ENCODE data around the gene KIF23.
"Not testable (repeated sequence)": the region's sequence is repeated elsewhere in the genome, so short reads cannot be mapped to it uniquely, and the experiment has no call there.

KIF23 gene

DNA sequence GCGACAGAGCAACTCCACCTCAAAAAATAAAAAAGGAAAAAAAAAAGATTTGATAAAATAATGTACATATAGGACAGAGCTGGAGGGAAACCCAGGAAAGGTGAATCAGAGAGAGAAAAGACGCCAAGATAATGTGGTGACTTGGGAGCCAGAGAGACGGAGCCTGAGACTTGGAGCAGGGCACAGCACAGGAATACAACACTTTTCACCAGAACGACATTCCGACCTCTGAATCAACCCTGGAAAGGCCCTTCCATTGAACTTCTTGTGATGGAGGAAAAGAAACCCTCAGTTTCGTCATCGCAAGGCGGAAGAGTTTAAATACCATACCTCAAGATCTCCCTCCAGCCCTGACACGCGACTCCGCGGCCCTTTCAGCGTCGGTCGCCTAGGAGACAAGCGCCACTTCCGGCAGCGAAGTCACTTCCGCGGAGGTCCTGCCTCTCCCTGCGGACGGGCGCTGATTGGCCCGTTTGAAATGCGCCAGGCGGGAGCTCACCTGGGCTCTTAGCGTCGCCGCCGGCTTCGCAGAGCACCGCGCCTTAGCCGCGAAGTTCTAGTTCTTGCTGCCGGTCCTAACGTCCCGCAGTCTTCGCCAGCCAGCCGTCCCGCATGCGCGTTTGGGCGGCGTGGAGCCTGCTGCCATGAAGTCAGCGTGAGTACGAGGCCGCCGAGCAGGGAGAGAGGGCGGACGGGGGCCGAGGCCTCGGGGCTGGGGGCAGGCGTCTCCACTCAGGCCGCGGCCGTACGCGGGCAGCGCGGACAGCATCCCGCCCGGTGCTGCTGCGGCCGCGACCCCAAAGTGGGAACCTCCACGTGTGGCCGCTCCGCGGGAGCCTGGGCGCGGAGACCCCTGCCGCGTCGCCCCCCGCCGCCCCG, at the start of gene KIF23:
Gene KIF23 (plus strand): TSS at position 528 of the 879 bp plus-strand sequence. CDS start 117 bp downstream, at position 645.
- DNase-seq (ENCODE audit: low spot score) = peak; percentile 73

DNA sequence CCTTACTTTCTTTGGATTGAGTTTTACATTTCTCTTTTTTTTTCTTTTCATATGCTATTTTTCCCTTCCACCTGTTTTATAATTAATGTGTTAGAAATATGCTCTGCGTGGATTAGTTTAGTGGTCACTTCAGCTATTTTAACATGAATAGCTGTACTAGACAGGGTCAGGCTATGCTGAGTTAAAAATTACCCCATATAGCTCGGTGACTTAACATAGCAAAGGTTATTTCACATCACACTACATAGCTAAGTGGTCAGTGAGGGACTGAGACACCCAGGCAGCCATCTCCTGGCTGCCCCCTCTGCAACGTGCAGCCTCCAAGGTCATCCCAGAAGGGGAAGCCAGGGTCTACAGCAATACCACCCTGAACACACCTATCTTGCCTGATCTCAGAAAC, 46.9 kb upstream of the KIF23 start:
- no peak for DNase-seq (ENCODE audit: low spot score)

DNA sequence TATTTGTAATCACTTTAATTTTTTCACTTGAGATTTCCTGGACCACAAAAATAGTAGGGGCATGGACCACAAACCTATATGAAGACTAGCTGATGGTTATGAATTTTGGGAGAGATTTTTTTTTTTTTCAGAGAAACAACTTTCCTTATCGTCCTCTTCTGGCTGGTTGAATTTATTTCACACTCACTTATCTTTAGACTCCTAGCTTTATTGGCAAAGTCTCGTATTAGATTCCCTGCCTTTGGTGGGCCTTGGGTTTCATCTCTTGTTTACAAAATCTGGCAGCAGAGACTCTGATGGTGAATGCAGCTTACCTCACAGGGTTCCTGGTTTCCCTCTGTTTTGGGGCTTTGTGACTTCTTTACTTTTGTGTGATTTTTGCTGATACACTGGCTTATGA, 44.5 kb upstream of the KIF23 start:
- no peak for DNase-seq (ENCODE audit: low spot score)

DNA sequence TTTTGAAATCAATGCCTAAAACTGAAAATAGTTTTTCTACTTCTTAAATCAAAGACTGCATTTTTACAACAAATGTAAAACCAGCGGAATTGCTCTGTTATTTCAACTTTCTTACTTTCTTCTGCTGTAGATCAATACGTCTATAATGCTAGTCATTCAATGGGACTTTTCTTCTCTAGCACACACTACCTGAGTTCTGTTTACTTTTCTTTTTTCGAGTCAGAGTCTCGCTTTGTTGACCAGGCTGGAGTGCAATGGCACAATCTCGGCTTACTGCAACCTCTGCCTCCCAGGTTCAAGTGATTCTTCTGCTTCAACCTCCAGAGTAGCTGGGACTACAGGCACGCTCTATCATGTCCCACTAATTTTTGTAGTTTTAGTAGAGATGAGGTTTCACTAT, 40.7 kb upstream of the KIF23 start:
- no peak for DNase-seq (ENCODE audit: low spot score)

DNA sequence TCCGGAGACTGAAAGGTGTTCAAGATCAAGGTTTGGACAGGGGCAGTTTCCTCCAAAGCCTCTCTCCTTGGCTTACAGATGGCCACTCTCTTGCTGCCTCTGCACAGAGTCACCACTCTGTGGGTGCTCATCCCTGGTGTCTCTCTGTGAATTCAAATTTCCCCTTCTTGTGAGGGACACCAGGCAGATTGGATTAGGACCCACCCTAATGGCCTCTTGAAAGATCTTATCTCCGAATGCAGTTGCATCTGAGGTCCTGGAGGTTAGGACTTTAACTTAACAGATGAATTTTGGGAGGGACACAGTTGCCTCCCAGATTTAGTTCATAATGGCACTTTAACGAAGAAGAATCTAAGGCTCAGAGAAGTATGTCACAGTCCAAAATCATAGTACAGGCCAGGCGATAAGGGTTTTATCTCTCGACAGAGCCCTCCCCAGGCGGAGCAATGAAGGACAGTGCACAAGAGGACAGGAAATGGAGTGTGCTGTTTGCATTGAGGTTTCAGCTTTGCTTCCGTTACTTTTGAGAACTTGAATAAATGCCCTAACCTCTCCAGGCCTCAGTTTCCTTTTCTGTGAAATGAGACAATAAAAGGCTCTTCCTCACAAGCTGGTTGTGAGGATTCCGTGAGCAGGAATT, 38.9 kb upstream of the KIF23 start:
- no peak for DNase-seq (ENCODE audit: low spot score)

DNA sequence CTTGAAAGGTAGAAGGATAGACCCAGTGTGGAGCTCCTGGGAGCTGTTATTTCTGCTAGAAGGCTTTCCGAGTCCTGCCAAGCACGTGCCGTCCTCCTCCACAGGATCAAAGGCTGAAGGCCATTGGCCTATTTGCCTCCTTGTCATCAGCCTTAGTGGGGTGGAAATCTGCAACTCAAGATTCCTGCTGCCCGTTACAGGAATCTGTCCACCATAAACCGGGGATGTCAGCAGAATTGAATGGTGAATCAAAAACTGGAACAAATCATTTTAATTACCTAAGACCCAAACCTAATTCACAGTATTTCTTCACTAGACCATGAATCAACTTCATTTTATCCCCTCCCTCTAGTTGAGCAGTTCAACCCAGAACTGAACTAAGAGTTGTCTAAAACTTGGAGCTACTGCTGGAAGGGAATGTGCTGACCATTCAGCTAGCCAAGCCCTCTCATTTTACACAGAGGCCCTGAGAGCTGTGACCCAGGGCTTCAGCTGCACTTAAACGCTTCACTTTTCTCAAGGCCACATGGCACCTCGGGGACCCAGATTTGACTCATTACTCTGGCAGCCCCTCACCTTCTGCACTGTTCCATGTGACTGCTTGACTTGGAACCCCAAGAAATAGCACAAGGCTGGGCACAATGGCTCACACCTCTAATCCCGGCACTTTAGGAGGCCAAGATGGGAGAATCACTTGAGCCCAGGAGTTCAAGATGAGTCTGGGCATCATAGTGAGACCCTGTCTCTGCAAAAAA, 36.8 kb upstream of the KIF23 start:
- DNase-seq (ENCODE audit: low spot score) = no peak

- no peak for DNase-seq (ENCODE audit: low spot score)
Measured at GRCh38 chr15:69380100-69380725, 33.9 kb upstream of the KIF23 start.

GRCh38 chr15:69380726-69381105, 33.4 kb upstream of the KIF23 start:
- DNase-seq (ENCODE audit: low spot score) = no peak

GRCh38 chr15:69382176-69382575, 32.0 kb upstream of the KIF23 start:
- DNase-seq (ENCODE audit: low spot score) = not testable (repeated sequence)

GRCh38 chr15:69384066-69384465, 30.1 kb upstream of the KIF23 start:
- not testable (repeated sequence) for DNase-seq (ENCODE audit: low spot score)

GRCh38 chr15:69384626-69385598, 29.2 kb upstream of the KIF23 start:
- no peak for DNase-seq (ENCODE audit: low spot score)

- DNase-seq (ENCODE audit: low spot score) = no peak
Measured at GRCh38 chr15:69385831-69386230, 28.3 kb upstream of the KIF23 start.

DNA sequence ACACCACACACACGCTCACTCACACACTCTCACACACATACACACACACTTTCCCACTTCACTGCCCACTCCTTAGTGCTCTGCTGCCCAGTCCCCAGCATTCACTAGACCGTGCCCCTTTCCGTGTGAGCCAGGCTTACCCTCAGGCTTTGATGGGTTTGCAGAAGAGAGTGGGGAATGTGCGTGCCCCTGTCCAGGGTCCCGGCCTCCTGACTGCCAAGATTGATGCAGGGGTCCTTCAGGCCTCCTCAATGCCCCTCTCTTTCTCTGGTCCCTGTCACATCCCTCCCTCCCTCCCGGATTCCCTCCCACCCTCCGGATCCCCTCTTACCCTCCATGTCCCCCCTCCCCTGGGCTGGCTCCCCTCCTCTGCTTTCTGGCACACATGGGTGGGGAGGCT, 27.9 kb upstream of the KIF23 start:
- DNase-seq (ENCODE audit: low spot score) = no peak

DNA sequence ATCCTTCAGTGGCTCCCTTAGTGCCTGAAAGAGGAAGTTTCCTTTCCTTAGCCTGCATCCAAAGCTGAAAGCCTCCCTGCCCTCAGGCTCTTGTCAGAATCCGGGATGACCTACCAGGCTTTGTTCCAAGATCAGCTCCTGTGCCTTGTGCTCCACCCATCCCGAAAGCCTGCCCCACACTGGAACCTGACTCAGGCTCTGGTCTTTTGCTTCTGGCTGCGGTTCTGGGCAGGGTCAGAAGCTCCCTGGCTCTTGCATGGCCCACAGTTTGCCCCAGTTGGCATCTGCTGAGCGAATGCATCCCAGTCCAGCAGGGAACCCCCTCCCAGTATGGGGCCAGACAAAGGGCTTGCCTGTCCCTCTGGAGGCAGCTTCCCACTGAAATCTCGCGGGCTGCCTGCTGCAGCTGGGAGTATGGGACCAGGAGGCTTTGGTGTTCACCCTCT, 25.9 kb upstream of the KIF23 start:
- no peak for DNase-seq (ENCODE audit: low spot score)

GRCh38 chr15:69389426-69389825, 24.7 kb upstream of the KIF23 start:
- DNase-seq (ENCODE audit: low spot score) = no peak

- DNase-seq (ENCODE audit: low spot score) = no peak
Measured at GRCh38 chr15:69390575-69390974, 23.6 kb upstream of the KIF23 start.

DNA sequence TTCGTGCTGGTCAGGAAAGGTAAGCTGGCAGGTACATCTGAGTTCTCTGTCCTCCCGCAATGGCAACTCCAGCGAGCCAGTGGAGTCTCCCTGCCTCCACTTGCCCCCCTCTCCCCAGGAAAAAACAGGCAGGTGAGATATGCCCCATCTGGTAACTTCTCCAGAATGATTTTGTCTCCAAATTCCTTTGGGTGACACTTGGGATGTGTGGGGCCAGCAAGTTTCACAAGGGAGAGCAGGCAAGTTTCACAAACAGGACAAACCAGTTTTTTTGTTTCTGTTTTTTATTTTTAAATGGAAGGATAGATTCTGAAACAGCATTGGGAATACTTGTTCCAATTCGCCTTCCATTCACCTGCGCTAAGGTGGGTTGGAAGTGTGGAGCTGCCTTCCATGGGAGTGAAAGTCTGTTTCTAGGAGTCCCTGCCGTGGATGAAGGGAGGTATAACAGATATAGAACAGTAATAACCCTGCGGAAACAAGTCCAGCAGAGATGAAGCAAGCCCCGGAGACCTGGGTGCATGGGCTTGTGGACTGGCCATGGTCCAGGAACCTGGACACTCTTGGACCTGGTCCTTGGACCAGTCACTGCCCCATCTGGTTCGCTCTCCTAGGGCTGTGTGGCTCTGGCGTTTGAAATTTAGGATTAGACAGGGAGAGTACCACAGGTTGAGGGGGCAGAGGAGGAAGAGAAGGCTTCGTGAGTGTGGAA, 22.9 kb upstream of the KIF23 start:
- no peak for DNase-seq (ENCODE audit: low spot score)

DNA sequence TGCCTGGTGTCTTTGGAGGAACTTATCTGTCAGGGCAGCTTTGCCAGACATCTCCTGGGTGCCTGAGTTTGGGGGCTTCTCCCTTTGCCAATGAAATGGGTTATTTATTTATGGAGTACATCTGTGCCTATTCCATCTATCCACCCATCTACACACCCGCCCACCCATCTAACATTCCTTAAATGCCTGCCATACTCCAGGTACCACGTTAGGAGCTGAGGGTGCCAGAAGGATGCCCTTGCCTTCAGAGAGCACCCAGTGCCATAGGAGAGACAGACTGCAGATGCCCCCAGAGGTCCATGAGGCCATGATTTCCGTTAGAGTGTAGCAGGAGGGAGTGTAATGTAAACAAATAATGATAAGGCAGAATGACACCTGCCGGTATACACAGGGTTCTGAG, 21.8 kb upstream of the KIF23 start:
- DNase-seq (ENCODE audit: low spot score) = no peak

- DNase-seq (ENCODE audit: low spot score) = no peak
Measured at GRCh38 chr15:69393831-69394491, 20.2 kb upstream of the KIF23 start.
